ENCODE results near the gene TOLLIP.
"Not testable (repeated sequence)": the region's sequence is repeated elsewhere in the genome, so short reads cannot be mapped to it uniquely, and the experiment has no call there.

The TOLLIP gene

GRCh38 chr11:1309498-1310317, at the start of gene TOLLIP:
TOLLIP (minus strand) TSS chr11:1309632; CDS start chr11:1309498, 134 bp downstream.
- peak; percentile 100 for DNase-seq (ENCODE audit: low spot score)

DNA sequence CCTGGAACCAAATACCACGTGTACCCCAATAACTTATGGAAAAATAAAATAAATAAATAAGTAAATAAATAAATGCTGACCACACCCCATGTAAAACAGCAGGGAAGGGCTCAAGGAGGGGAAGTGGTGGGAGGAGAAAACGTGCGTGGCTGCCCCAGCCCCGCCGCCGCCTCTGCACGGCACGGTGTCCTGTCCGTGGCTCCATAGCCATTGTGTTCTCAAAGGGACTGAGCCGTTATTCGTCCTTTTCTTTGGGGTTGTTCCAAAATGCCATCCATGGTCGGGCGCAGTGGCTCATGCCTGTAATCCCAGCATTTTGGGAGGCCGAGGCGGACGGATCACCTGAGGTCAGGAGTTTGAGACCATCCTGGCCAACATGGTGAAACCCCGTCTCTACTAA, 49.5 kb upstream of the TOLLIP start:
- DNase-seq (ENCODE audit: low spot score) = not testable (repeated sequence)

GRCh38 chr11:1358286-1358685, 48.9 kb upstream of the TOLLIP start:
- no peak for DNase-seq (ENCODE audit: low spot score)

DNA sequence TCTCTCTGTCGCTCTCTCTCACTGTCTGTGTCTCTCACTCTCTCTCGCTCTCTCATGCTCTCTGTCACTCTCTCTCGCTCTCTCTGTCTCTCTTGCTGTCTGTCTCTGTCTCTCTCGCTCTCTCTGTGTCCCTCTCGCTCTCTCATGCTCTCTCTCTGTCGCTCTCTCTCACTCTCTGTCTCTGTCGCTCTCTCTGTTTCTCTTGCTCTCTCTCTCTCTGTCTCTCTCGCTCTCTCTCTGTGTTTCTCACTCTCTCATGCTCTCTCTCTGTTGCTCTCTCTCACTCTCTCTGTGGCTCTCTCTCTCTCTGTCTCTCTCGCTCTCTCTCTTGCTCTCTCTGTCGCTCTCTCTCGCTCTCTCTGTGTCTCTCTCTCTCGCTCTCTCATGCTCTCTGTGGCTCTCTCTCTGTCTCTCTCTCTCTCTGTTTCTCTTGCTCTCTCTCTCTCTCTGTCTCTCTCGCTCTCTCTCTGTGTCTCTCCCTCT, 47.1 kb upstream of the TOLLIP start:
- DNase-seq (ENCODE audit: low spot score) = no peak

DNA sequence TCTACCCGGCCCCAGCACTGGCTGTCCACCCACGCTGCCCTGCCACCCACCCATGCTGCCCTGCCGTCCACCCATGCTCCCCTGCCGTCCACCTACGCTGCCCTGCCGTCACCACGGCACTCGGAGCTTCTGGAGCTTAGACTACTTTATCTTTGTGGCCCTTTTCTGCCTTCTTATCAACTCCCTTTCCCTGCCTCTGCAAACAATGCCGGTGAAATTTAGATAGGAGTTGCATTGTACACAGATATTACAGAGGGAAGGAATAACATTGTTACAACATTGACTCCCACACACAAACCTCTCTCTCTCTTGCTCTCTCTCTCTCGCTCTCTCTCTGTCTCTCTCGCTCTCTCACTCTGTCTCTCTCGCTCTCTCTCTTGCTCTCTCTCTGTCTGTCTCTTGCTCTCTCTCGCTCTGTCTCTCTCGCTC, 46.6 kb upstream of the TOLLIP start:
- DNase-seq (ENCODE audit: low spot score) = peak; percentile 20

DNA sequence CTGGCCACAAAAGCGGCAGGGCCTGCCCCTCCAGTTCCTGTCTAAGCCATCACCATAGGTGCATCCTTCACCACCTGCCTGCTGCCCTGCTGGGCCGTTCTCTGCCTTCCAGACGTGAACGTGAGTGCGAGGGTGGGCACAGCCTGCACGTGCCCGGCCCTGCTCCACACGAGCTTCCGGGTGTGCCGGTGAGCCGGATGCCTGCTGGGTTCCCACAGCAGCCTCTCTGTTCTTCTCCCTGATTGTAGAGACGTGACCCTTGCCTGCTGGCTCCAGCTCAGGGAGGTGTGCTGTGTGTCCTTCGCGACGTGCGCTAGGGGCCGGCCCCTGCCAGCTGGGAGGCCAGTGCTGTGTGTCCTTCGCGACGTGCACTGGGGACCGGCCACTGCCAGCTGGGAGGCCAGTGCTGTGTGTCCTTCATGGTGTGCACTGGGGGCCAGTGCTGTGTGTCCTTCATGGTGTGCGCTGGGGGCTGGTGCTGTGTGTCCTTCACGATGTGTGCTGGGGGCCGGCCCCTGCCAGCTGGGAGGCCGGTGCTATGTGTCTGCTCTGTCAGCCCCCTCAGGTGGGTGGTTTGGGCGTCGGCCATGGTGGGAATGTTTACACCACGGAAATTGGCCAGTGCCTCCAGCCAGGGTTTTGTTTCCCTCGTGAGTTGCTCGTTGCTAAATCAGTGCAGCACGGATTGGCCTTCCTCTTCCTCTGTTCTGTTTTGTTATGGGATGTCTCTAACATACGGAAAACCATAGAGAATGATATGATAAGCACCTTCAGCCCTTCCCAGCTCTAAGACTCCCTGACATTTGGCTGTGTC, 44.9 kb upstream of the TOLLIP start:
- DNase-seq (ENCODE audit: low spot score) = peak; percentile 24

DNA sequence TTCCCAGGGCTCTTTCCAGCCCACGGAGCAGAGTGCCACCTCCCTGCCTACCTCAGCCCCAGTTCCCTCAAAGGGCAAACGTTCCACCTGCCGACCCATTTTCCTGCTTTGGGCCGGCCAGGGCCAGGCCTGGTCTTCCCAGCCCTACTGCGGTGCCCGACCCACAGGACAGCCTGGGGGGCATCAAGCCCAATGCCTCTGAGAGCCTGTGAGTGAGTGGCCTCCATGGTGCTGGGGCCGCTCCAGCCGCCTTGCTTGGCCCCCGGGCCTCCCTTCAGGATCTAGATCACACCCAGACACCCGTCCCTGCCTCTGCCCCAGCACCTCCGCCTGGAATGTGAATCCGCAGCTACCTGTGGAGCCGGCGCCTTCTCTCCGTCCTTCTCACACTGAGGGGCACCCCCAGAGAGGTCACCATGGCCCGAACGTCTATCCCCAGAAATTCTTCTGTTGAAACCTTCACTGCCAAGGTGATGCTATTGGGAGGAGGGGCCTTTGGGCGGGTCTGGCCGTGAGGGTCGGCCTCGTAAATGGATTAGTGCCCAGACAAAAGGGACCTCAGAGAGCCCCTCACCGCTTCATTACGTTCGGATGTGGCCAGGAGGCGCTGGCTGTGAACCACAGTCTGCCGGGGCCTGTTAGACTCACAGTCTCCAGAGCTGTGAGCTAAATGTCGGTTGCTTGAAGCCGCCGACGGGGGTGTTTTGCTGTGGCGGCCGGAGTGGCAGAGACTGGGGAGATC, 44.1 kb upstream of the TOLLIP start:
- peak; percentile 25 for DNase-seq (ENCODE audit: low spot score)

DNA sequence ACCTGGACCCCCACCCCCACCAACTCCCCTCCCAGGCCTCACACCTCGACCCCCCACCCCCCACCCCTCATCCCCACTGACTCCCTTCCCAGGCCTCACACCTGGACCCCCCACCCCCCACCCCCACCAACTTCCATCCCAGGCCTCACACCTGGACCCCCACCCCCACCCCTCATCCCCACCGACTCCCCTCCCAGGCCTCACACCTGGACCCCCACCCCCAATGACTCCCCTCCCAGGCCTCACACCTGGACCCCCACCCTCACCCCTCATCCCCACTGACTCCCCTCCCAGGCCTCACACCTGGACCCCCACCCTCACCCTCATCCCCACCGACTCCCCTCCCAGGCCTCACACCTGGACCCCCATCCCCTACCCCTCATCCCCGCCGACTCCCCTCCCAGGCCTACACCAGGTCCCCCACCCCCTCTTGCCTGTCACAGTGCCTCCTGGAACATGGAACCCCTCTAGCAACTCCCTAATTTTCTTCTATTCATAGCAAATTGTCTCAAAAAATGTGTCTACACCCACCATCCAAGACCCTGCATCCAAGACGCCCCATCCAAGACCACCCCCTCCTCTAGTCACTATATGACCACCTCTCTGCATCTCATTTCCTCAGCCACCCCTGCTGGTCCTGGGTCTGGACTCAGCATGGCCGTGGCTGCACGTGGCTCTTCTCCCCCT, 43.4 kb upstream of the TOLLIP start:
- peak; percentile 6 for DNase-seq (ENCODE audit: low spot score)

DNA sequence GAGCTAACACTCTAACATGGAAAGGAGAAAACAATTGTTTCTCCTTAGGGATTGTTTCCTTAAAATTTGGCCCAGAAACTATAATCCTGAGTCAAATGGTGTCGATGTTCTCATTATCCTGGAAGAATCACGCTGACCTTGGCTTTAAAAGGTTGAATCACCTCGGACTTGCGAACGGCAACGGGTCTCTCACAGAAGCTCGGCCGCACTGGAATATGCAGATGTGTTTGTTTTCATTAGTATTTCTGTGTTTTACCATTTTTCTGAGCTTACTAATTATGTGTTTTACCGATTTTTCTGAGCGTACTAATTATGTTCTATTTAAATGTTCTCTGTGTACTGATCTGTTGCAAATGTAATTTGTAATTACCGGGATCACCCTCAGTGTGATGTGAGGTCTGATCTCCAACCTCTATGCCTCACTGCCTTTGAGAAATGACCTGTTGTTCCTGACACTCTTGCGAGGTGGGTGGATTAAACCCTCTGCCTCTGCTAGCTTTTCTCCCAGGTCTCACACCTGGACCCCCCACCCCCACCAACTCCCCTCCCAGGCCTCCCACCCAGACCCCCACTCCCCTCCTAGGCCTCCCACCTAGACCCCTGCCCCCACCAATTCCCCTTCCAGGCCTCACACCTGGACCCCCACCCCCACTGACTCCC, 42.0 kb upstream of the TOLLIP start:
- DNase-seq (ENCODE audit: low spot score) = peak; percentile 10

- peak; percentile 36 for DNase-seq (ENCODE audit: low spot score)
Observed at GRCh38 chr11:1350086-1350725, 40.8 kb upstream of the TOLLIP start.

GRCh38 chr11:1349327-1350041, 40.1 kb upstream of the TOLLIP start:
- peak; percentile 30 for DNase-seq (ENCODE audit: low spot score)

DNA sequence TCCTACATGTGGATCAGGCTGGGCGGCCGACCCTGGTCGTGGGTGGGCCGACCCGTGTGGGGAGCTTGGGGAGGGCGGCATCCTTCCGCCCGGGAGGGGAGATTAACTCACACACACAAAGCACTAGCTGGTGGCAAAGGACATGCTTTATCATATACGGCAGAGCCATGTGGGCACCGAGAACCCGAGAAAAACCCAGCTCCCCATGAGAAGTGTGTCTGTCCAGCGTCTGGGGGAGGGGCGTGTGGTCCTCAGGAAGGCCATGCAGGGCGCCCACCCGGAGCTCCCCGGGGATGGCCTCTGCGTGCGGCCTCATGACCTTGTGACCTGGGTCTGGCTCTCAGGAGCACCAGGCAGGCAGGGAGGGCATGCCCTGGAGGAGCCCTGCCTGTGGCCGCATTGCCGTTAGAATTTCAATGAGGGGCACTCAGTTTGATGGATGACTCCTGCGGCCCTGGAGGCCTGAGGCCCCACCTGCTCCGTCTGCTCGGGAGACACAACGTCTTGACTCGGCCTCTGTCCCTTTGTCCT, 39.4 kb upstream of the TOLLIP start:
- DNase-seq (ENCODE audit: low spot score) = peak; percentile 19

DNA sequence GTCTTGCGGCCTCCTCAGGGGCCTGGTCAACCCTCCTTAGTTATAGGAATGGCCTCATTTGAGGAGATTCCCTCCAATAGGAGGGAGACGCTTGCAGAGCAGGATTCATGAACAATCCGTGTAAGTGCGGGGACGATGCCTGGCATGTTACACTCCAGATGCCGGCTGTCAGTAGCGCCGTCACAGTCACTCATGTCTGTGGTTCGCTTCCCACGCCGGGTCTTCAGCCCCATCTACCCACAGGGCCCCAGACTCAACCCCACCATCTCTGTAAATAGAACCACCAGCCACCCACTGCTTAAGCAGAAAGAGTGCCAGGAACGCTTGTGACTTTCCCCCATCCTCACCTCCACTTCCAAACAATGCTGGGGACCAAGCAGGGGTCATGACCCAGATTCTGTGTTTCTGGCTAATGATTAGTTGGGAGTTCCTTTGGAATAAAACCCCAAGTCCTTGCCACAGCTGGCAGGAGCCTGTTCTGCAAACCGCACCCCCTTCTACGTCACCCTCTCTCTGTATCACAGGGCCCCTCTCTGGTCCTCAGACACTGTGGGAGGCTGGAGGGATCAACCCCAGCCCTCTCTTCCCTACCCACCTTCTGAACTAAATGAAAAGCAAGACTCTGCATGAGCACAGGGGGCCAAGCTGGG, 38.8 kb upstream of the TOLLIP start:
- peak; percentile 9 for DNase-seq (ENCODE audit: low spot score)

DNA sequence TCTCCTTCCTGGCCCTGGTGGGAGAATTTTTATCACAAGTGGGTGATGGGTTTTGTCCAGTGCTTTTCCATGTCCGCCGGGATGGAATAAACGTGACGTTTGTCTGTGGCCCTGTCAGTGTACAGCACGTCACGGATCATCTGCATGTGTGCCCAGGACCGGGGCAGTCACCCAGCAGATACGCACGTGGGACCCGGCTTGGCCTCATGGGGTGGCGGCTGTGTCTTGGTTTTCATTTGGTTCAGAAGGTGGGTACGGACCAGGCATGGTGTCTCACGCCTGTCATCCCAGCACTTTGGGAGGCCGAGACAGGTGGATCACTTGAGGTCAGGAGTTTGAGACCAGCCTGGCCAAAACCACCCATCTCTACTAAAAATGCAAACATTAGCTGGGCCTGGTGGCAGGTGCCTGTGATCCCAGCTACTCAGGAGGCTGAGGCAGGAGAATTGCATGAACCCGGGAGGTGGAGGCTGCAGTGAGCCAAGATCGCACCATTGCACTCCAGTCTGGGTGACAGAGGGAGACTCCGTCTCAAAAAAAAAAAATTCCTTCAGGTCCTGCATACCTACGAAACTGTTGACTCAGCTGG, 38.1 kb upstream of the TOLLIP start:
- peak; percentile 5 for DNase-seq (ENCODE audit: low spot score)

GRCh38 chr11:1346669-1347390, 37.4 kb upstream of the TOLLIP start:
- DNase-seq (ENCODE audit: low spot score) = peak; percentile 12

GRCh38 chr11:1345737-1346513, 36.5 kb upstream of the TOLLIP start:
- DNase-seq (ENCODE audit: low spot score) = peak; percentile 2

DNA sequence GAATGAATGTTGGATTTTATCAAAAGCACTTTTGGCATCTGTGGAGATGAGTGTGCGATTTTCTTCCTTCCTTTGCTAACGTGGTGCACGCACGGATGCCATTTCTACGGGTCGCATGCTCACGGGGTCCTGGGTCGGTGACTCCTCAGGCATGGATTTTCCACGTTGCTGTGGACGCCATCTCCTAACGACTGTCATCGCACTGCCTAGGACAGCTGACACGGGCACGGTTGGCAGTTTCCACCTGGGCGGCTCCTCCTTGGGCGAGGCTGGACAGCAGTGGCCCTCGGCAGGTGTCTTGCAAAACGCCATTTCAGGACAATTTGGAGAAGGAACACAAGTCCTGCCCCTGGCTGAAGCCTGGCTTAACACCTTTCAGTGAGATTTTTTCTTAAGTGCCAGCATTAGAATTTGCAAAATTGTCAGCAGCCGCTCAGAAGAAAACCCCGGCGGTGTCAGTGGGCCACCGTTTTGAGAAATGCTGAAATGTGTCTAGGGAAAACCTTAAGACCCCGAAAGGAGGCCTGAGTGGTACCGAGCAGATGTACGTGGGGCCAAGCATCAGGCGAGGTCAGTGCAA, 34.7 kb upstream of the TOLLIP start:
- DNase-seq (ENCODE audit: low spot score) = no peak

Measured in D341Med (cell line).